Heart left ventricle (tissue), 13 donors: ENCODE data around the gene FLT4.

Source experiments
- CTCF ChIP-seq, 12 donors: fragments of 200-600 bp; sonication (generic) in 4 of 12; IDR thresholded peaks; one replicate each; pipeline versions ENCODE4 v1.5.0 to v1.8.0; 2018 to 2022; ENCODE audit warnings: antibody characterized with exemption in 12 of 12, mild to moderate bottlenecking in 5 of 12
- POLR2A ChIP-seq, 2 donors: fragments of 450-650 bp; IDR thresholded peaks; one replicate each; pipeline ENCODE4 v1.6.1; 2017; ENCODE audit warnings: antibody characterized with exemption in 2 of 2, mild to moderate bottlenecking in 2 of 2, moderate library complexity in 2 of 2
- donor health status: ischemic (EF 13 %, LVEDD 7.1; RV severe dilation, severe dysfunction).
- donor health status: DM: no; HTN: yes; CAD: no.
- donor health status: DM: no; HTN: no; CAD: no.
- donor health status: ischemic (EF 25% LVEDD 6.9; RV normal size, moderate dysfunction).
- donor health status: ischemic (EF 25% LVEDD 5.7; RV mildly dilated, moderate dysfunction).
- donor health status: ischemic (EF 35%, LVEDD 5.7; RV mildly dilated, moderate dysfunction).
- donor health status: nonischemic (EF 11% LVEDD 7.7; RV severe dilation, severe dysfunction).
- donor health status: DM: yes; HTN: yes; CAD: no.
- donor health status: PGD.
- donor health status: ischemic (EF 29% LVEDD 5.4; RV normal size, mild dysfunction).
- donor health status: nonischemic (EF 23%, LVEDD 6.1; RV moderate dilation, normal function).

- TF ChIP-seq CTCF (IDR thresholded peaks at IDR 0.05) = no peak
- no peak for TF ChIP-seq POLR2A (IDR thresholded peaks at IDR 0.05)
Measured at GRCh38 chr5:180675036-180675635, 25.7 kb upstream of the FLT4 start.
